ENCODE measurements around the gene TAB2. TPM values are rescaled to one million over a fixed set of nuclear protein-coding genes. Genes with fewer than 3 reads are reported as not detected.
"Not testable (repeated sequence)": the region's sequence is repeated elsewhere in the genome, so short reads cannot be mapped to it uniquely, and the experiment has no call there.

The TAB2 gene
- total RNA-seq, 1 donor from 2014 or later: 57.6 TPM

DNA sequence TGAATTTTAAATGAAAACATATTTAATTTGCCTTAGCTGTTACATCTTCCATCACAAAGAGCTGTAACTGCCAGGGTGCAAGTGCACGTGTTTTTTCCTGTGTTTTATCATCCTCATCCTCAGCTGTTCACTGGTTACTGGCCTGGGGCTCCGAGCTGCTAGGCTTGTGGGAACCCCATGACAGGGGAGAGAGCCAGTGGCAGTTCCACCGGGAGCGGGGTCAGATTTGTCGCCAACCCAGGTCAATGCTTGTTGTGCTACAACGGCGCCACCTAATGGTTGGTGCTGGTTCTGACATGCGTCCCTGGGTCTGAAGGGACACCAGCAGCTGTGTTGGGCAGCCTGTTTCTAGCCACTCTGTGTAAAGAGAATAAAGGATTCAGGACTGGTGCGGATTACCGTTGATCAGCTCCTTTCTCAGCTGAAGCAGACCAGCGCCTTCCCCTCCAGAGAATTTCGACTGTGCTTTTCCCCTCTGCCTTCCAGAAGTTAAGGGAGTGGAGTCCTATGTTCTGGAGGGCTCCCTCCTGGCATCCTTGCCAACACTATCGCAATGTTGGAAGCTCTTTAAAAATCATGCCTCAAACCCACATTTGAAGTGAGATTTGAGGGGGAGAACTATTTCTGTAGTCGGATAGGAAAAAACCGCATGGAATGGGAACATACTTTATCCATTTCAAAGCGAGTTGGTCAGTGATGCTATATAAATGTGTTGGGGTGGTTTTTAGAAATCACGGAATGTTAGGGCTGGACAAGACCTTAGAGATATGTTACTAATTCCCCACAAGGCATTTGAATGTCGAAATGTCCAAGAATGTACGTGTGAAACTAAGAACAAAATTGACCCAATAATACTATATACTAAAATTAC, 114.6 kb downstream of the TAB2 start:
- DNase-seq (peak; percentile 94), ATAC-seq (peak; percentile 97)
- intact Hi-C loops (cut with micrococcal nuclease): loop anchor here (2.0 to 5.0 kb wide), 2 partner anchors 350 to 403 kb away; no protein-coding TSS in a partner anchor

DNA sequence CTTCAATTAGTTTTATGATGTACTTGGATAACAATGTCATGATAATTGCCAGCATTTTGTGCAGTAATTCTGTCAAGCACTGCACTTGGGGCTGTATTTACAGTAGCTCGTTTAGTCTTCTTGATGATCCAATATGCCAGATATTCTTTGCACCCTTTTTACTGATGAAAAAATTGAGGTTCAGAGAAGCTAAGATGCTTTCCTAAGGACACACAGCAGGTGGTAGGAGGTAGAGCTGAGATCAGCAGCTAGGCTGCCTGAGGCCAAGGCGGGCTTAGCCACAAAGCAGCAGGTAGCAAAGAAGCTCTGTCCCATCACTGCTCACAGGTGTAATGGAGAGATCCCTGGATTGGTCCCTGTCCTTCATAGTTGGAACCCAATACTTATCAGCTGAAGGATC, 115.9 kb downstream of the TAB2 start:
- ATAC-seq: no peak
- no peak for DNase-seq
- intact Hi-C loops (cut with micrococcal nuclease): loop anchor here (5.0 kb wide), 1 partner anchor 351 kb away; no protein-coding TSS in a partner anchor

- ATAC-seq (no peak), DNase-seq (no peak)
- intact Hi-C loops (cut with micrococcal nuclease): loop anchor here (5.0 kb wide), 1 partner anchor 352 kb away; no protein-coding TSS in a partner anchor
Measured at GRCh38 chr6:149433881-149434280, 116.4 kb downstream of the TAB2 start.

DNA sequence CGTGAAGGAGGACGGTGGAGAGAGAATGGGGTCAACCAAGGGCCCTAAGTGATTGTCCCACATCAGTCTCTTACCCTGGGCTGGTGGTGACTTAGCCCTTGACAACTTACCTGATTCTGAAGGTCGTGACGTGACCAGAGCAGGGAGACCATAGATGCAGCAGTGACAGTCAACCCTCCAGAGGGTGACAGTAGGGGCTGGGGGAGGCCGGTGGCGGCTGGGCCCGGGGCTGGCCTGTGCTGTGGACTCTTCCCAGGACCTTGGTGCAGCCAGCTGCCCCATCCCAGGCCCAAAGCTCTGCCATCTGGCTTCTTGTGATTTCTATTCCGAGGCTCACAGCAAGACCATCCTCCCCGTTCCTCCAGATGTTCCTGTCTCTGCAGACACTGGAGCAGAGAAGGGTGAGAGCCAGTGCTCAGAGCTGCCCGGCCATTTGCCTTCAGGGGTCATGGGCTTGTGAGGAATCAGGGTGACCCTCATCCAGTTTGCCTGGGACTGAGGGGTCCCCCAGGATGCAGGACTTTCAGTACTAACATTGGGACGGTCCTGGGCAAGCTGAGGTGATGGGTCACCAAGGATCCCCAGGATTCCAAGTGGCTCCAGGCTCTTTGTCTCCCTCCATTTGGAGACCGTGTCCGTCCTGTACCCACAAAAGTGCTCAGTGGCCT, 118.5 kb downstream of the TAB2 start:
- DNase-seq (no peak), ATAC-seq (no peak)
- intact Hi-C loops (cut with micrococcal nuclease): no loop called here

DNA sequence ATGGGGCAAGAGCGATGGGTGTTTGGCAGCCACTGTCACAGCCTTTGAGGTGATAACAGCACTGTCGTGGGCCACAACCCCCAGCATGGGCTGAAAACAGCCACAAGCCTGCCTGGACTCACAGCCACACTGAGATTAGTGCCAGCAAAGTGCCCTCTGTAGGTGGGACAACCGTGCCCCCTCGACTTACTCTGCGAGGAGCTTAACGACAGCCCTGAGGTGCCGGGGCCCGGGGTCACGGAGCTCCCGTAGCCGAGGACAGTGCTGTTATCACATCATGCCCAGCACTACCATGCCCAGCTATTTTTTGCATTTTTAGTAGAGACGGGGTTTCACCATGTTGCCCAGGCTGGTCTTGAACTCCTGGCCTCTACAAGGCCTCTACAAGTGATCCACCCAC, 119.1 kb downstream of the TAB2 start:
- intact Hi-C loops (cut with micrococcal nuclease): no loop called here
- no peak for ATAC-seq
- no peak for DNase-seq

DNA sequence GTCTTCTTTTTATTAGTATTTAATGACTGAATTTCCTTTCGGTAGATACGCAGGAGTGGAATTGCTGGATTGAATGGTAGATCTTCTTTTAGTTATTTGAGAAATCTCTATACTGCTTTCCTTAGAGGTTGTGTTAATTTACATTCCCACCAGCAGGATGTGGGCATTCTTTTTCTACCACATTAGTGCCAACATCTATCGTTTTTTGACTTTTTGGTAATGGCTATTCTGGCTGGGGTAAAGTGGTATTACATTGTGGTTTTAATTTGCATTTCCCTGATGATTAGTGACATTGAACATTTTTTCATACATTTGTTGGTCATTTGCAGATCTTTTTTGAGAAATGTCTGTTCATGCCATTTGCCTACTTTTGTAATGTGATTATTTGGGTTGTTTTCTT, 119.7 kb downstream of the TAB2 start:
- ATAC-seq: no peak
- no peak for DNase-seq
- intact Hi-C loops (cut with micrococcal nuclease): no loop called here

DNA sequence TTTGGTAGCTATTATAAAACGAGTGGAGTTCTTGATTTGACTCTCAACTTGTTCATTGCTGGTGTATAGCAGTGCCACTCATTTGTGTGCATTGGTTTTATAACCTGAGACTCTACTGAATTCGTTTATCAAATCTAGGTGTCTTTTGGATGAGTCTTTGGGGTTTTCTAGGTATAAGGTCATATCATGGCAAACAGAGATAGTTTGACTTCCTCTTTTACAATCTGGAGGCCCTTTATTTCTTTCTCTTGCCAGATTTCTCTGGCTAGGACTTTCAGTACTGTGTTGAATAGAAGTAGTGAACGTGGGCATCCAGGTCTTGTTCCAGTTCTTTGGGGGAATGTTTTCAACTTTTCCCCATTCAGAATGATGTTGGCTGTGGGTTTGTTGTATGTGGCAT, 121.3 kb downstream of the TAB2 start:
- intact Hi-C loops (cut with micrococcal nuclease): no loop called here
- ATAC-seq (no peak), DNase-seq (no peak)

GRCh38 chr6:149439626-149440025, 122.1 kb downstream of the TAB2 start:
- intact Hi-C loops (cut with micrococcal nuclease): no loop called here
- ATAC-seq (no peak), DNase-seq (no peak)

DNA sequence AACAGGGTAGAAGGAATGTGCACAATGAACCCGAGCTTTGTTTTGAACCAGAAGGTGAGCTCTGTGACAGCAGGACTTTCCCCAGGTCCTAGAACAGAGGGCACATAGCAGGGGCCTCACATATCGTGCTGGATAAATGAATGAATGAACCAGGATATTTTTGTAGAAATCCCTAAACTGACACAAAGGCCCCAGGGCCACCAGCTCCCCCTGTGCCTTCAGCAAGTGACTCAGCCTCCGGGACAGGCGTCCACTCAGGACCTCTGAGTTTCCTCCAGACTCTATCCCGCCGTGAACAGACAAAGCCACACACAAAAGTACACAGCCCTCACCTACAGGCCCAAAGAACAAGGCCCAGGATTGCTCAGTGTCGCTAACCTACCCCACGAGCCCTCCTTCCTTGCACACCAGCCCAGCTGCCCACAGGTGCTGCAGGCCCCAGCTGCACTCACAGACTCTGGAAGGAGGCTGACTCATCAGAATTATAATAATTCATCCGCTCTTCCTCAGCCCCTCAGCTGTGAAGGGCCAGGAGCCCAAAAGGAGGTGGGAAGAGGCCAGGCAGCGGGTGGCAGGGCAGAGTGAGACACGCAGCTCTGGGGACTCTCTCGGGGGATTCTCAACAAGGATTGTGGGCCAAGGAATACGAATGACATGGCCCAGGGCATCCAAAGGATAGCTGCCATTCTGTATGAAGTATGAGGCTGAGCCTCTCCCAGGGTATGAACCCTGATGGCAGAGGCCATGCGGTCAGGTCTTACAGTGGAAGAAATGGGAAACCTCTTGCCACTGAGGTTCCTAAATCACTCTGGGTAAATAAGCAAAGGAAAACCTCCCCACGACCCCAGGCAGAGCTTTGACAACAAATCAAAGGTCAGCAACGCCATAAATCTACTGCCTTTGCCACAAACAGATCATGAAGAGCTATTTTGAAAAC, 123.5 kb downstream of the TAB2 start:
- DNase-seq (no peak), ATAC-seq (no peak)
- intact Hi-C loops (cut with micrococcal nuclease): no loop called here

DNA sequence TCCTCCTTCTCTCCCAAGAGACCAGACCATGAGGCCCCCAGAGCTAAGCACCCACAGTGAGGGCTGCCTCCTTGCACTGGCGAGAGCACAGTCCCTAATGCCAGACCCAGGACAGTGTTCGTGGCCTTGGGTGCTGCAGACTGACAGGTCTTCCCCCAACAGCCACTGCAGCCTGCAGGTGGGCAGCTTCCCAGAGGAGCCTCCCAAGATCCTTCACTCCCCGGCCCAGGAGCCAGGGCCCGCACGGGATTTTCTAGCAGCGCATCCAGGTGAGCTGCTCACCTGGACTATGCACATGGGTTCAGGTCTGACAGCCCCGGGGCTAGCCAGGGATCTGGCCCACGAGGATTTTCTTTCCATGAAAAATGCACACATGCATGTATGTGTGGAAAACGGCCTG, 124.2 kb downstream of the TAB2 start:
- no peak for DNase-seq
- intact Hi-C loops (cut with micrococcal nuclease): no loop called here
- ATAC-seq: no peak

GRCh38 chr6:149443411-149444181, 126.1 kb downstream of the TAB2 start:
- intact Hi-C loops (cut with micrococcal nuclease): no loop called here
- DNase-seq (no peak), ATAC-seq (no peak)

GRCh38 chr6:149444360-149445094, 127.0 kb downstream of the TAB2 start:
- DNase-seq; intact Hi-C loops (cut with micrococcal nuclease); ATAC-seq: not testable (repeated sequence)

DNA sequence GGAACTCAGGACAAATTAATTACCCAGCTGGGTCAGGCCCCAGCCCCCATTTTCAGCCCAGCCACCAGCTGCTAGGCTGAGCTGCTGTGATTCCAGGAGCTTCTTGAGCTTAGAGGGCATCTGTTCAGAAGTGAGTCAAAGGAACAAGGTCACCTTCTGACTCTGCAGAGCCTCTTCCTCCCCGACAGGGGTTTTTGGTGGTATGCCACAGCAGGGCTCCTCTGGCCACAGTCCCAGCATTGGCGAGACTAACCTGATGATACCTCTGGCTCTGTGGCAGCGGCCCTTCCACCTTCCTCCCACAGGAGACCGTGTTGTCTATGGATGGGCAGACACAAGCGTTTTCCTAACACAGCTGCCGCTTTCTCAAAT, 127.6 kb downstream of the TAB2 start:
- ATAC-seq (peak; percentile 60), DNase-seq (no peak)

DNA sequence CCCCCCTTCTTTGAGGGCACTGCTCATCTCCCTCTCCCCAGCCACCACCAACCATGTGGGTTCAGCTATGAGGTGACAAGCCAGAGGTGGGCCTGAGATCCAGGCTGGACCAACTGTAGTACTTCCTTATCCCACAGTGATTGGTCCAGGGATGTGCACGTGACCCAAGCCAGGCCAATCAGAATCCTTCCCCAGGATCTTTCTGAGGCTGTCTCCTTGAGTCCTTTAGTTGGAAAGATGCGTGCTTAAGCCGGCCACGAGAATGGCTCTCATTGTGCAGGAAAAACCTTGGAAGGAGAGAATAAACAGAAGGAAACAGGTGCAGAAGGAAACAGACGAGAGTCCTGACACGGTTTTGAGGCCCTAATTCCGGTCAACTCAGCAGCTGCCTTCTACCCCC, 128.1 kb downstream of the TAB2 start:
- ATAC-seq (no peak), DNase-seq (no peak)
- intact Hi-C loops (cut with micrococcal nuclease): no loop called here

More for the DNA sequence above, 127.6 kb downstream of the TAB2 start:
- intact Hi-C loops (cut with micrococcal nuclease): no loop called here

DNA sequence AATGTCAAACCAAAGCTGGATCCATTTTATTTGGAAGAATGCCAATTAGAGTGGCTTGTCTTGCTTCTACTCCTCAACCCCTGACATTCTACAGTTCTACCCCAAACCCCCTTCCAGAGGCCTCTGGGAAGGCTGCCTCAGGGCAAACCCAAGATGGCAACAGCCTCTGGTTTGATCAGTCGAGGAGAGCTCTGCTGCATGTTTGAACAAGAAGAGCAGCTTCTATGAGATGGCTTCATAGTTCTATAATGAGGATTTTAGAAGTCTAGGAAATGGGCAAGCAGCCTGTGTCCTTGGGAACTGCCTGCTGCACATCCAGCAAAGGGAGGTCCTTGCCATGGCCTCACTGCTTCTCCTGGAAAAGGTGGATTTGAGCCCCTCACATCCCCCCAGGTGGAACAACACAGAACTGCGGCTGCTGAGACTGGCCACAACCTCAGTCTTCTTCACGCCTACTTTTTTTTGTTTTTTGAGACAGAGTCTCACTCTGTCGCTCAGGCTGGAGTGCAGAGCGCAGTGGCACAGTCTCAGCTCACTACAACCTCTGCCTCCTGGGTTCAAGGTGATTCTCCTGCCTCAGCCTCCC, 129.4 kb downstream of the TAB2 start:
- ATAC-seq (no peak), DNase-seq (no peak)
- intact Hi-C loops (cut with micrococcal nuclease): no loop called here

- no peak for ATAC-seq
- intact Hi-C loops (cut with micrococcal nuclease): no loop called here
- no peak for DNase-seq
Measured at GRCh38 chr6:149448821-149449453, 131.4 kb downstream of the TAB2 start.
